Activated CD4-positive, alpha-beta T cell treated with anti-CD3 and anti-CD28 coated beads, Interleukin-2, amount 50 U/mL, for 48 hours (primary cell): ENCODE results near the gene COA1.
"Not testable (repeated sequence)": the region's sequence is repeated elsewhere in the genome, so short reads cannot be mapped to it uniquely, and the experiment has no call there.

Source experiments
- DNase-seq, 2 experiments: peaks; one replicate each; pipeline ENCODE4 v3.0.0-alpha.2; 2020

Gene COA1, protein sequence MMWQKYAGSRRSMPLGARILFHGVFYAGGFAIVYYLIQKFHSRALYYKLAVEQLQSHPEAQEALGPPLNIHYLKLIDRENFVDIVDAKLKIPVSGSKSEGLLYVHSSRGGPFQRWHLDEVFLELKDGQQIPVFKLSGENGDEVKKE

DNA sequence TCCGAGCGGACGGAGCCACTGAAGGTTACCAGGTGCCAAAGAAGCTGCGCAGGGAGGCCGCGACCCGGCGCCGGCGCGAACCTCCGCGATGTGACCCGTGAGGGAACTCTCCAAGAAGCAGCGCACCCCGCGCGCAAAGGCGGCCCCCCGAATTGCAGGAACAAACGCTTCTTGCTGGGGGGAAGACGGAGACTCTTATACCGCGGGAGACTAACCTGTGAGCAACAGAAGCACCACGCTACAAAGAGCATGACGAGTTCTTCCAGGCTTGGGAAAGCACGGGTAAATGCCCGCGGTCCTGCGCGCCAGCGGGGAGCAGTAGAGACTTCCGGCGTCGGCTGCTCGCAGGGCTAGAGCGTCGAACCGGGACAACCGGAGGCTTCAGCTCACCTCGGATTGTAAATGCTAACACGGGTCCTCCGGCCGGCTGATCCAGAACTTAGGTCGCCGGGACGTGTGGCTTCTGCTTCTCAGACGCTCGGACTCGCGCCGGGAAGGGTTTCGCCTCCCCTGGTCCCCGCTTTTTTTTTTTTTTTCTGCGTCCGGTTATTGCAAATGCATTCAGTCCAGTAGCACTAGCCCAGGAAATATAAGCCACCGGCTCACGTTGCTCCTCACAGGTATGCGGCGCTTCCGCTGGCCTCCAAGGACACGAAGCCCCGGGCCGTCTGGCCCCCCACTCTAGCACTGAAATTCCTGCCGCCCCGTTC lies at the start of gene COA1:
Gene COA1 (minus strand): TSS at position 310 of the 710 bp plus-strand sequence. CDS start 80,909 bp downstream, outside the sequence.
- peak; percentile 83 to 86 for DNase-seq

DNA sequence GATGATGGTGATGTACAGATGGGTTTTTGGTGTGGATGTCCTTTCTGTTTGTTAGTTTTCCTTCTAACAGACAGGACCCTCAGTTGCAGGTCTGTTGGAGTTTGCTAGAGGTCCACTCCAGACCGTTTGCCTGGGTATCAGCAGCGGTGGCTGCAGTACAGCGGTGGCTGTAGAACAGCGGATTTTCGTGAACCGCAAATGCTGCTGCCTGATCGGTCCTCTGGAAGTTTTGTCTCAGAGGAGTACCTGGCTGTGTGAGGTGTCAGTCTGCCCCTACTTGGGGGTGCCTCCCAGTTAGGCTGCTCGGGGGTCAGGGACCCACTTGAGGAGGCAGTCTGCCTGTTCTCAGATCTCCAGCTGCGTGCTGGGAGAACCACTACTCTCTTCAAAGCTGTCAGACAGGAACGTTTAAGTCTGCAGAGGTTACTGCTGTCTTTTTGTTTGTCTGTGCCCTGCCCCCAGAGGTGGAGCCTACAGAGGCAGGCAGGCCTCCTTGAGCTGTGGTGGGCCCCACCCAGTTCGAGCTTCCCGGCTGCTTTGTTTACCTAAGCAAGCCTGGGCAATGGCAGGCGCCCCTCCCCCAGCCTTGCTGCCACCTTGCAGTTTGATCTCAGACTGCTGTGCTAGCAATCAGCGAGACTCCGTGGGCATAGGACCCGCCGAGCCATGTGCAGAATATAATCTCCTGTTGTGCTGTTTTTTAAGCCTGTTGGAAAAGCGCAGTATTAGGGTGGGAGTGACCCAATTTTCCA lies 49.1 kb upstream of the COA1 start:
- not testable (repeated sequence) for DNase-seq

DNA sequence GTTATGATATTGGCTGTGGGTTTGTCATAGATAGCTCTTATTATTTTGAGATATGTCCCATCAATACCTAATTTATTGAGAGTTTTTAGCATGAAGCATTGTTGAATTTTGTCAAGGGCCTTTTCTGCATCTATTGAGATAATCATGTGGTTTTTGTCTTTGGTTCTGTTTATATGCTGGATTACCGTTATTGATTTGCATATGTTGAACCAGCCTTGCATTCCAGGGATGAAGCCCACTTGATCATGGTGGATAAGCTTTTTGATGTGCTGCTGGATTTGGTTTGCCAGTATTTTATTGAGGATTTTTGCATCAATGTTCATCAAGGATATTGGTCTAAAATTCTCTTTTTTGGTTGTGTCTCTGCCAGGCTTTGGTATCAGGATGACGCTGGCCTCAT lies 45.9 kb upstream of the COA1 start:
- DNase-seq: not testable (repeated sequence)

DNA sequence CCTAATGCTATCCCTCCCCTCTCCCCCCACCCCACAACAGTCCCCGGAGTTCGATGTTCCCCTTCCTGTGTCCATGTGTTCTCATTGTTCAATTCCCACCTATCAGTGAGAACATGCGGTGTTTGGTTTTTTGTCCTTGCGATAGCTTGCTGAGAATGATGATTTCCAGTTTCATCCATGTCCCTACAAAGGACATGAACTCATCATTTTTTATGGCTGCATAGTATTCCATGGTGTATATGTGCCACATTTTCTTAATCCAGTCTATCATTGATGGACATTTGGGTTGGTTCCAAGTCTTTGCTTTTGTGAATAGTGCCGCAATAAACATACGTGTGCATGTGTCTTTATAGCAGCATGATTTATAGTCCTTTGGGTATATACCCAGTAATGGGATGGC lies 43.9 kb upstream of the COA1 start:
- not testable (repeated sequence) for DNase-seq

DNA sequence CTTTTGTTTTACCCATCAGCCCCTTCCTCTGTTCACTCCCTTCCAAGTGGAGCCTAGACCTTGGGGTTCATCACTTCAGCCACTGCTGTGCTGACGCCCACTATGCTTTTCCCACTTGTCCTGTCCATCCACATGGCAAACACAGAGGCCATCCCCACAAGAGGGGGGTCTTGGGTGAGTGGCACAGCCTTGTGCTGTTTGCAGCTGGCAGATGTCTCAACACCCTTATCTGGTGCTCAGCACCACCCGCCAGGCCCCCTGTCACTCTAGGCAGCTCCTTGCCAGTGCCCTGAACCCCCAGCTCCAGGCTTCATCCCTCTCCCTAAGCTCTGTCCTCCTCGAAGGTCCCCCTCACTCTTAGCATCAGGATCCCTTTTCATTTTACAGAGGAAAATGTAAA lies 42.2 kb upstream of the COA1 start:
- no peak for DNase-seq

DNA sequence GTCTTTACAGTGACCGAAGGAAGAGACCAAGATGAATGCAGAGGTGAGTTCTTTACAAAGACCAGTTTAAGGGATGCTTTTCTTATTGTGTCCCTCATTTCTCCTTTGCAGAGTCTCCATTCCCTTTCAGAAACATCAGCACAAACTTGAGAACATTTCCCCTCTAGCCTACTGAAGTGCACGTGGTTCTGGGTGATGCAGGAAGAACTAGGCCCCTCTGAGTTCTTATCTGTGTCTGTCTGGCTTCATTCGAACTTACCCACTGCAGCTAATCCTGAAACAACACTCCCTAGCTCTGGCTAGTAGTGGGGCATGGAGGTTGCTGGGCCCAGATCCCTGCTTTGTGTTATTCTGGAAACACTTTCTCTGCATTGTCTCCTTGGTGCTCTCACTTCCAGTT lies 41.8 kb upstream of the COA1 start:
- no peak for DNase-seq

DNA sequence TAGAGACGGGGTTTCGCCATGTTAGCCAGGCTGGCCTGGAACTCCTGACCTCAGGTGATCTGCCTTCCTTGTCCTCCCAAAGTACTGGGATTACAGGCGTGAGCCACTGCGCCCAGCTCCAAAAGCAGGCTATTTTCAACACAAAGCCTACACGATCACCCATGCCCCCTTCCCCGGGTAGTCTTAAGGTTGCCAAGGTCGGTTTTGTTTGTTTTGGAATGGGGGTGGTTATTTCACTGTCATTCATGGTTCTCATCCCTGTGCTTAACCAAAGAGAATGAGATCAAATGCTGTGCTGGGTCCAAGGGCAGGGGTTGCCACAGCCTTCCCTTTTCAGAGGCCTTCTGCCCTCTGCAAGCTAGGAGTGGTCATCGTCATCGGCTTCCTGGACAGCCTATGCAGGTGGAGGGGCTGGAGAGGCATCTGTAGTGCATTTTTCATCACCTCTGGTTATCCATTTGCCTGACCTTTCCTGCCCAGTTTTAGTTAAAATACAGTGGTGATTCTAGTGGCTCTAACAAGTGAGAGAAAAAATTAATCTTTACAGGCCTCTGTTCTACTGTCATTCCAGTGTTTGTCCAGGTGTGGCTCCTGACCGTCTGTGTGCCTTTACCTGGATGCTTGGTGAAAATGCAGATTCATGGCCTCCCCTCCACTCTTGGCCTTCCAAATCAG lies 40.6 kb upstream of the COA1 start:
- DNase-seq: no peak

DNA sequence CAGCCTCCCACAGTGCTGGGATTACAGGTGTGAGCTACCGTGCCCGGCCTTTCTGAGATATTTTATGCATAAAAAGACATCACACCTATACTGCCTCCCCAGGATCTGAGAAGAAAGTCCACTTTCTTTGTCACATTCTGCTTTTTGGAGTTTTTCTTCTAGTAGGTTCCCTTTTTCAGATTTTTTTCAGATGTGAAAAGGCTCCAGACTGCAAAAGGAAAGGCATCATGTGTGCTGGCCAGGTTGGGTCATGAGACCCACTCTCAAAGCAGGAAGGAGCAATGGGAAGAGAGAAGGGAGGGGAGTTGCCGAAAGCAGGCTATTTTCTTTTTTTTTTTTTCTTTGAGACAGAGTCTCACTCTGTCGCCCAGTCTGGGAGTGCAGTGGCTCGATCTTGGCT lies 40.0 kb upstream of the COA1 start:
- no peak for DNase-seq

DNA sequence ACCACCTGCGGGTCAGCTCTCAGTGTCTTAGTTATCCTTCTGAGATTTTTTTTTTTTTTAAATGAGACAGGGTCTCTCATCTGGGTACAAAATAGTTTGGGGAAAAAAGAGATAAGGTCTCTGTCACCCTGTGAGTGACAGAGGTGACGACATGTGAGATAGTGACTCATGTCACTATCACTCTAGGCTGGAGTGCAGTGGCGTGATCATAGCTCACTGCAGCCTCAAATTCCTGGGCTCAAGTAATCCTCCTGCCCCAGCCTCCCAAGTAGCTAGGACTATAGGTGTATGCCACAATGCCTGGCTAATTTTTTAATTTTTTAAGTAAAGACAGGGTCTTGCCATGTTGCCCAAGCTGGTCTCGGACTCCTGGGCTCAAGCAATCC lies 39.6 kb upstream of the COA1 start:
- DNase-seq: no peak

DNA sequence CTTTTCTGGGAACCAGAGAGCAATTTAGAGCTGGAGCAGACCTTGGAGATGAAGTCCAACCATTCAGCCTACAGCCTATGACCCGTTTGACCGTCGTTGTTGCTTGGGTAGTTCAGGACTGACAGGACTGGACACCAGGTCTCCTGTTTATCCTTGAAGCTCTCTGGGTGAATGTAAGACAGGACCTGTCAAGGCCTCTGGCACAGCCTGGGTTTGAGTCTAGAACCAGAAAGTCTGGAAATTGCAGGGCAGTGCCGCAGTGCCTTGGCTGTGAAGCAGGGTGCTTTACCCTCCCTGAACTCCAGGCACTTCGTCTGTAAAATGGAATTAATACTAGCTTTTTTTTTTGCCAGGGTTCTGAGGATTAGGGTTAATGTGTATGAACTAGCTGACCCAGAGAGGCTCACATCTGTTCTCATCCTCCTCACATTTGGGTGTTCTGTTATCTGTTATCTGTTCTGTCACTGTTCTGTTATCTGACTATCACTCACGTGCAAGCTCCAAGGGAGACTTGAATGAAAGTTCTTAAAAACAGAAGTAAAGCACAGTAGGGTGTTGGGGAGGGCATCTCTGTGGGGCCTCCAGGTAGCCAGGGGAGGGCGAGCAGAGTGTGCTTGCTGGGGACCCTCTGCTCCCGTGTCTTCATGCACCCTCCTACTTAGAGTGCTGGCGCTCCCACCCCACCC lies 39.0 kb upstream of the COA1 start:
- no peak for DNase-seq

DNA sequence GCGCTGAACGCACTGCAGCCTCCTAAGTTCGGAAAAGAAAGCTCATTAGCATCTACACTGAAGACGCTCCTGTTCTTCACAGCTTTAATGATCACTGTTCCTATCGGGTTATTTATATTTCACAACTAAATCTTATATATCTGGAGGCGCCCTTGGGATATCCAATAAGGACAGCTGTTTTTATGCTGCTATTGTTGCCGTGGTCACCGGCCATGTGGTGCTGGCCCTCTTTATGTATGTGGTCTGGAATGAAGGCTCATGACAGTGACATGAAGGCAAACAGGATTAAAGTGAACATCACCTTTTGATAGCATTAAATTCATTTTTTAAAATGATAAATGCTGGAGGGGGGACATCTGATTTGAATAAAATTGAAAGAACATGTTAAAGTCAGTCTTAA lies 38.0 kb upstream of the COA1 start:
- no peak for DNase-seq

DNA sequence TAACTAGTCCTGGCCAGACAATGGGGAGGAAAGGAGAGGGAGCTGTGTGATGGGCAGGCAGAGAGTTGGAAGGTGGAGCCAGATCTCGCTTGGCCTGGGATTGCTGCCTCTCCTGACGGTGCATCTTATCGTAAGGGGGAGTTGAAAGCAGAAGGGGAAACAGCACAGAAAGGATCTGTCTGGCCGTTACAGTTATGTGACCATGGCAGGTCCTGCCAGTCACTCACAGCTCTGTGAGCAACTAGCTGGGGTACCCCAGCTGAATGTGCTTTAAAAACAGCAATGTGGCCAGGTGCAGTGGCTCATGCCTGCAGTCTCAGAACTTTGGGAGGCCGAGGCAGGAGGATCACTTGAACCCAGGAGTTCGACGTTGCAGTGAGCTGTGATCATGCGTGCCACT lies 37.2 kb upstream of the COA1 start:
- no peak for DNase-seq

DNA sequence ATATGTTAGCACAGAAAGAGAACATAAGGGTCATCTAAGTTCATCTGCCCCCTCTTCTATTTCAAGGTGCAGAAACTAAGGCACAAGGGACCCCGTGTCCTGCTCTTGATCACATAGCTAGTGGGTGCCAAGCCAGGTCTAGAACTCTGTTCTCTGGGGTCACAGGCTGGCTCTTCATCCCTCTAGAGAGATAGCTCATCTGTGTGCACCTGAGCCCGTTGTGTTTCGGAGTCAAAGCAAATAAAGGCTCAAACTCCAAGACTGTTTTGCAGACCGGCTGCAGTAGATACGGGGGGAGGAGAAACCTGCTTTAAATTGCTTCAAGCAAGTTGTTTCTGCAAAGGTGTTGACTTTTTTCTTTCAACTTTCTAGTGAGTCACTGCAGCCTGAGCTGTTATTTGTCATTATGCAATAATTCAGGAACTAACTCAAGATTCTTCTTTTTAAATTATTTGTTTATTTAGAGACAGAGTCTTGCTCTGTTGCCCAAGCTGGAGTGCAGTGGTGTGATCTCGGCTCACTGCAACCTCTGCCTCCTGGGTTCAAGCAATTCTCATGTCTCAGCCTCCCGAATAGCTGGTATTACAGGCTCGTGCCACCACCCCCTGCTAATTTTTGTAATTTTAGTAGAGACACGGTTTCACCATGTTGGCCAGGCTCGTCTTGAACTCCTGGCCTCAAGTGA lies 35.6 kb upstream of the COA1 start:
- no peak for DNase-seq

DNA sequence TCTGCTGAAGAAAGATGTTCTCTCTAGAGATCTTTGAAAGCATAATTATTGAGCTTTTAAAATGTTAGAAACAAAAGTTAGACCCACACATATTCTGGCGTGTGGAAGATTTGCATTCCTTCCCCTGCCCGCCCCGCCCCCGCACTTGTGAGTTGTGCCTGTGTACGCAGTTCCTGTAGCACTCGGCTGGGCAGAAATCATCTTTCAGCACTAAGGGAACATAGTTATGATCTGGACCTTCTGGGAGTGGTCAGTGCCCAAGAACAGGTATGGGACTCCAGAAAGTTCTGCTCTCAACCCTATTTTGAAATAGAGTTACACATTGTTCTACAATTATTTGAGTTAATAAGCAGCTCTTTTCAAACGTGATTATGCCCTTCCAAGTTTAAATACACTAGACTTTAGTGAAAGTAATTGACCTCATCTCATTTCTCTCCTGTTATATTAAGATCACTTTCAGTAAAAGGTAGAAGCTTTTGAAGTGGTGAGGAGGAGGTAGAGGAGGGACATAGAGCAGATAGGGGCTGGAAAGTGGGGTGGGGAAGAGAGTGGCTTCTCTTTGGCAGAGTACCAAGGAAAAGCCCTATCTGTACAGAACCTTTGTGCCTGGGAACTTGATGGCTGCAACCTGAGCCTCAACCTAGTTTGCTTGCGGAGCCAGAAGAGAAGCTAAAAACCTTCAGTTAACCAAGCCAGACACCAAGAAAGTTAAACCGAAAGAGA lies 34.9 kb upstream of the COA1 start:
- peak; percentile 57 to 65 for DNase-seq

DNA sequence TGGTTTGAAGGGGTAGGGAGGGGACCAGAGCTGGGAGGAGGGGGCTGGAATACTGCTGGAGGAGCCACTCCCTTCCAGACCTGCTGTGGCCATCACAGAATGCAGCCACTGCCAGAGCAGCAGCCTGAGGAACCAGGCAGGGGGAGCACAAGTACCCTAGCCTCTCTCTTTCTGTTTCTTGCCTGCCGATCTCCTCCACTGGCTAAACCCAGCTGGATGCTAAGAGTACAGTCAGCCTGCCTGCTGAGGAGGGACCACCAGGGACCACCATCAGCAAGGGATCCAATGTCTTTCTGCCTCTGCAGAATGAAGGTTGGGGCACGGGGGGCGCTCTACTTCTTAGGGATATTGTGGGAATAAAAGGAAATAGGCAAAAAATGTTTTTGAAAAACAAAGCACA lies 33.9 kb upstream of the COA1 start:
- no peak for DNase-seq

DNA sequence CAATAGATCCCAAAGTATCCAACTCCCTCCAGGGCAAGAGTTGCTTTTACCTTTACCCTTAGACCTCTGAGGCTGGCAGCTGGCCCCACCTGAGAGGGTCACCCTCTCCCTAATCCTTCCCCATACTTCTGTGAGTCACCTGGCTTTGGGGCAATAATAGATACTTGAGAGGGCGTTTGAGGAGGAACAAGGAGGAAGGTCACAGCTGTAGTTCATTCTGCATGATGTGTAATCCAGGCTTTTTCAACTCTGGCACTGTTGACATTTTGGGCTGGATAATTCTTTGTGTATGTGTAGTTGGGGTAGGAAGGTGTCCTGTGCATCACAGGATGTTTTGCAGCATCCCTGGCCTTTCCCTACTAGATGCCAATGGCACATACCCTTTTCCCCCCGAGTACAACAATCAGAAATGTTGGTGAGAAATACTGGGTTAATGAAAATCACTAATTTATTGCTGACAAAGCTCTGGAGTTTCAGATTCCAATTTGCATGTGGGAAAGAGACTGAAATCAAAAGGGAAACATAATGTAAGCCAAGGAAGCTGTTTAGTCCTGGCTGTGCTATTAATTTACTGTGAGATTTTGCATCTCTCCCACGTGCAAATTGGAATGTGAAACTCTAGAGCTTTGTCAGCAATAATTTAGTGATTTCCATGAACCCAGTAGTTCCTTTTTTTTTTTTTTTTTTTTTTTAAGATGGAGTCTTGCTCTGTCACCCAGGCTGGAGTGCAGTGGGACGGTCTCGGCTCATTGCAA lies 32.8 kb upstream of the COA1 start:
- DNase-seq: no peak

DNA sequence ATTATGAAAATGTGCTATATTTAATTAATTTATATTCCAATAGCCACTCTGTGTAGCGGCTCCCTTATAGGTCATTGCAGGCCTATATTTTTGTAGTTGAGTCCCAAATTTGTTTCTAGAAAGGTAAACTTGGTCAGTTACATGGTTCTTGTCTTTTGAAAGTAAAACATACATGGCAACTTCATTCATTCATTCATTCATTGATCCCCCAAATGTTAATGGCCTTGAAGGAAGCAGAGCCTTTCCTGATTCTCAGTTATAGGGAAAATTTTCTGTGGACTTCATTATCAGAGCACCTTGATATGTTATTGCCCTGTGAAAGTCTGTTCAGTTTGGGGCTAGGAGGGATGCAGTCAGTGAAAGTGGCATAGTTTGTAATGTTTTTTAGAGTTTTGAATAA lies 32.1 kb upstream of the COA1 start:
- no peak for DNase-seq

DNA sequence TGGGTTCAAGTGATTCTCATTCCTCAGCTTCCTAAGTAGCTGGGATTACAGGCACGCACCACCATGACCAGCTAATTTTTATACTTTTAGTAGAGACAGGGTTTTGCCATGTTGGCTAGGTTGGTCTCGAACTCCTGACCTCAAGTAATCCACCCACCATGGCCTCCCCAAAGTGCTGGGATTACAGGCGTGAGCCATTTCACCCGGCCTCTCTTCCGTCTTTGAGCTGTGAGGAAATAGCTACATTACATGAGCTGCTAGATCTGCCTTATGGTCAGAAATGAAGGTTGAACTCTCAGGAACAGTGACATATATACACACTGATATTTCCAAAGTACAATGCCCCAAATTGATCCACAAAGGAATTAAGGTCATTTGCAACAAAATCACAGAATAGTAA lies 31.5 kb upstream of the COA1 start:
- no peak for DNase-seq

DNA sequence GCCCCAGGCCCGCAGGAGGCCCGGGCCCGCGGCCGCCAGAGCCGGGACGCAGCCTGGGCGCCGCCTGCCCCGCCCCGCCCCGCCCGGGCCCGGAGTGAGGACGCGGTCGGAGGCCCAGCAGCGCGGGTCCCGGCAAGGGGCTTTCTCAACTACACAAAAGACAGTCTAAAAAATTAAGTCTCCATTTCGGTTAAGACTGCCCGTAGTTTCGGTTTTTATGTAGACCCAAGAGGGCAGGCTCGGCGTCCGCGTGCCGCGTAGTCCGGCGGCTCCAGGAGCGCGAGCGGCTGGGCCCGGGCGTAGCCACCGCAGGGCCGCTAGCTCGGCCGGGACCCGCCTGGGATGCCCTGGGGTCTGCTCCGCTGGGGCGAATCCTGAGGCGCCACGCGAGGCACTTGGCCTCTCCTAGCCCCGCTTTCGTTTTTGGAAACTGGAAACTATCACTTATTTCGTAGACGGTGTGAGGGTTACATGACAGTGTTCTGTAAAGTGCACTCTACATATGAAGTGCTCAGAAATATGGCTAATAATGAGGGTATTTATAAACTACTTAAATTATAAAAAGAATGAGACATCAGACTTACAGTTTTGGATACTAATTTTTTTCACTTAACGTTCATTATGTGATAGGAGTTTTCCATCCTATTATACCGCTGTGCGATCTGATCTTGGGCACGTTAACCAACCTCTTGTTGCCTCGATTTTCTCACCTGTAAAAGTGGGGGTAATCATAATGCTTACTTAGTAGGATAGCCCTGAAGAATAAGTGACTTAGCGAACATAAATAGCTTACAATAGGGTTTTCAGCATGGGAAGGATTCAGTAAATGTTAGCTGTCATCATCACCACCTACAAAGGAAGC lies 29.7 kb upstream of the COA1 start:
- DNase-seq: peak; percentile 31 to 52
